Measurements from ENCODE around the gene INSYN1.

Gene INSYN1

DNA sequence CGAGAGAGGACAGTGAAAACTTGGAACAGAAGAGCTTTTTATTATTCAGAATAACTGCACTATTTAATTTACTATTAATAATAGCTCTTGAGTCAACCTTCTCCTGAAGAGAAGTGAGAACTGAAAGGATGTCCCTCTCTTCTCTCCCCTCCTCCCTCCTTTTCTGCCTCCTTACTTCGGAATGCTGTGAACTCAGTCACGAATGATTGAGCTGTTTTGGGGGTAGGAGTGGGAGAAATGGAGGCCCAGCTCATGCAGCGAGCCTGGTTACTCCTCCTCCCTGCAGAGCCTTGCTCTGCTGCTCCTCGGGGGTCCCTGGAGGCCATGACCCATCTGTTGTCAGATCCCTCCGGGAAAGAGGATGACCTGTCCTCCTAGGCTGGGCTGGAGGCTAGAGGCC lies 20.3 kb upstream of the INSYN1 start:
- DNase-seq (ENCODE audit: low read depth): no peak

DNA sequence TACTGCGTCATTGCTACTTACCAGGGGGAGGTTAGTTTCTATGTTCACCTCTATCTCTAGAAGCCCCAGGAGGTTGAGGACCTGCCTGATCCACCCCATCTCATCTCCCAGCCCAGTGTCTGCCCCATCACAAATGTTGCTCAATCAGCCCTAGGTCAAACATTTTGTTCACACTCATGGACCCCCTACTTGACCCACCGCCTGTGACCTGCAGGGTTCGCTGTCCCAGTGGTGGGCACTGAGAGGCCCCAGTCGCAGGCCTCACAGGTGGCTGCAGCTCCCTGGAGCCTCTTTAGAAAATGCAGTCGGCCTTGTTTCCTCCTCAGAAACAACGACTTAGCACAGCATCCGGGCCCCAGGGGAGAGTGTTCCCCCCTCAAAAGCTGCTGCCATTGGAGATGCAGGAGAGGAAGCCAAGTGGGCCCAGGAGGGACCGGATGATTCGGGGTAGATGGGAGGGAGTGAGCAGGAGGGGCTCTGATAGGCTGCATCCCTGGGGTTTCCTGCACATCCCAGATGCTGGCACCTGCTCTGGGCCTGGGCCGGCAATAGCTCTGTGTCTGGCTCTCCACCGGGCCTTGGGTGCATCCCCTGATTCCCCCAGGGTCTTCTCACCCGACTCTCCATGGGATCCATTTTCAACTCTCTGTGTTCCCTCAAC lies 18.4 kb upstream of the INSYN1 start:
- DNase-seq (ENCODE audit: low read depth): no peak

DNA sequence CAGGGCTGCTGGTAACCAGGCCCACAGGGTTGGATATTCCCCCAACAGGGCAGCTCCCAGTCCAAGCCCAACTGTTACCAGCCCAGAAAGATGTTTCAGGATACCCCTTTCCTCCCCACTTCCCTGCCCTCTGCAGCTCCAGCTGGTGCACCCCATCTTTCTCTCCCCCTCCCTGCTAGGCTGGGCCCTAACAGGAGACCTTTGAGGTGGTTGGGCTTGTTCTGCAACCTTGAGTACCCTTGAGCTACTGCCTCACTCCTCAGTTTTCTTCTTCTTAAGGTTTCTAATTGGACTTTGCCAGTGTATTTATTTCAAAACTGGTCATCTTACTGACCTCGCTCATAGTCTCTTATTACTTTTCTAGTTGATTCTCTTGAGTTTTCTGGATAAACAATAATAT lies 16.9 kb upstream of the INSYN1 start:
- no peak for DNase-seq (ENCODE audit: low read depth)

DNA sequence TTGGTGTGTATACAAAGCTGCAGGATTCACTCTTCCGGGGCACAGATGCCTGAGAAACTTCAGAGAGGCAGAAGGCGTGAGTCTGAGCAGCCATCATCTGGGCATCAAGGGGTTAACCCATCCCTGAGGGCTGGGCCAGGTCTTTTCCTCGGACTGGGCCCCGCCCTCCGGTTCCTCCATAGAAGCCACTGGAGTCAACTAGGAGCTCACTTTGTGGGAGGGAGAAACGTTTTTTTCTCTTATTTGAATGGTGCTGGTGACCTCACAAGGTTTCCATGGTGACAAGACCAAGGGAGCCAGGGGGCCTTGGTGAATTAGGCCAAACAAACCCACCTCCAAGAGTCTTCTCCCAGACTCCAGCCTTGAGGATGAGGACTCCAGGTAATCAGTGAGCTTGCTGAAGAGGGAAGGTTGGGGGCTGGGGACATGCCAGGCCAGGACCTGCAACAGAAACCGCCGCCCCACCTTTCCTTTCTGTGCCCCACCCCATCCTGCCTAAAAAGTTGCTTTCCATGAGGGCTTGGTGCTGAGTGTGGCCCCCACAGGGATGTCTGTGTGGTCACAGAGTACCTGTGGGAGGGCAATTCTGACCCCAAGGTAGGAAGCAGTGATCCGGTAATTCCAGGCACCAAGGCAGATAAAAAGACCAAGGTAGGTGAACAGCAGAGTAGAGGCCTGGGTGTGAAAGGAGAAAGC lies 14.8 kb upstream of the INSYN1 start:
- DNase-seq (ENCODE audit: low read depth): no peak

DNA sequence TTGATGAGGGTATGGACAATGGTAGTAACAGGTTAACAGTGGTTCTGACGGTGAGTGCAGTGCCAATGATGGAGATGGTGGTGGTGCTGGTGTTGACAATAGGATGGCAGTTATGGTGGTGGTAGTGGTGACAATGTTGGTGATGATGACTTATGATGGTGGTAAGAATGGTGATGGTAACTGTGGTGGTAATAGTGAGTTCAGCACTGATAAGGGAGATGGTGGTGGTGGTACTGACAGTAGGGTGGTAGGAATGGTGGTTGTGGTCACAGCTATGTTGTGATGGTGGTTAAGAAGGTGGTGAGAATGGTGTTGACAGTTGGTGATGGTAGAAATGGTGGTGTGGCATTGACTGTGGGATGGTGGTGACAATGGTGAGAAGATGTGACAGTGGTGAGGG lies 13.4 kb upstream of the INSYN1 start:
- DNase-seq (ENCODE audit: low read depth): no peak

DNA sequence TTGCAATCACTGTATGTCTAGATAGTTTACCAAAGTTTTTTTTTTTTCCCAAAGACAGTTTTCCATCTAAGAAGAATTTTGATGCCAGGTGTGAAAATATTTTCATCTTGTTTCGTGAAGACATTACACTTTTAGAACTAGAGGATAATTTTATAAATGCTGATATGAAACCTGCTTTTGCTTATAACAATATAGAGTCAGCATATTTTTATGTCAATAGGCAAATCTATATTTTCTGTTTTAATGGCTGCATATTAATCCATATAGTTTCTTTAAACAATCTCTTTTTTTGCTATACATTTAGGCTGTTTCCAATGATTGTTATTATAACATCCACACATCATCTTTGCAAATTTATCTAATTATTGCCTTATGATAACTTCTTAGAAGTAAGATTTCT lies 12.6 kb upstream of the INSYN1 start:
- no peak for DNase-seq (ENCODE audit: low read depth)

DNA sequence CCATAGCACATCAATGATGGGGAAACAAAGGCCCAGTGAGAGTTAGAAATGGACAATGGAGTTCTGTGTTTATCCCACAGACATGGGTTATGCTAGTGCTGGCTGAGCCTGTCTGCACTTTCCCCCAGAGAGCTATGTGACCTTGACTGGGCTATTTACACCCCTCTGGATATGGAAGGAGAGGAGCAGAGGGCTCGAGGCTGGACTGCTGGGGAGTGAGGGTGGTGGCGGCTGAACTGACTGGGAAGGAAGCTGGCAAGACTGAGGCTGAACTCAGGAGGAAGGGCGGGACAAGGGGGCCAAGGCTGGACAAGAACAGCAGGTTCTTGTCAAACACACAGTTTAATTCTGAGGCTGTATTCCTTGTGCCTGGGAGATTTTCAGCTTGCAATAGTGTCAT lies 10.8 kb upstream of the INSYN1 start:
- DNase-seq (ENCODE audit: low read depth): no peak

DNA sequence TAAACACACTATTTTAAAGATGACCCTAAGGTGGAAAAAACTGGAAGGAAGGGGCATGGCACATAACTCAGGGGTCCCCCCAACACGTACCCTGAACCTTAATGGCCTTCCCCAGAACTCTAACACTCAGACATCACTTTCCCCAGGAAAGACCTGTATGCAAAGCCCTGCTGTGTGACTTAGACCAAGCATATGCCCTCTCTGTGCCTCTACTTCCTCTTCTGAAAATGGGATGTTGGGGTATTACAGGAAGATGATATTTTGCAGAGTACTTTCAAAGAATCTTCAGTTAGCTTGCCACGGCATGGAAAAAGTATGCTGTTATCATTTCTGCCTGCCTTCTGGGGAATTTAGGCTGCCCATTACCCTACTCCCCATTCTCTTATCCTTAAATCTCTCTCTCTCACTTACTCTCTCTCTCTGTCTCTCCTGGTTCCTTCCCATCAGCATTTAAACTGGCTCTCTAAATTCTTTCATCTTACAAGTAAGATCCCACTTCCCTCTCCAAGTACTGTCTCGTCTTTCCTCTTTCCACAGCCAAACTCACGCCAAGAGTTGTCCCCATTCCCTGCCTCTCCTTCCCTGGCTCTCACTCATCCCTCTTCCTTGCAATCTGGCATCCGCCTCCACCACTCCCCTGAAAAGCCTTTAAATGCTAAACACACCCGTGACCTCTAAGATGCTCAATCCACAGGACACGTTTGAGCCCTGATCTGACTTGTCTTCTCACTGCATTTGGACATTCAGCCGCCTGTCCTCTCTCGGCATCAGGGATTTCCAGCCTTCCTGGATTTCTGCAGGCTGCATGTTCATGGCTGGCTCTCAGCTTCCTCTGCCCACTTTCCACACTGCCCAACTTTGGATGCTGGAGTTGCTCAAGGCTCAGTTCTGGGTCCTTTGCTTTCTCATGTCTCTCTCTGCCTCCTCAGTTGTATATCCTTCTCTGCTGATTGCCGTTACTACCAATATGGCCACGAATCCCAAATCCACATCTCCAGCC lies 7.5 kb upstream of the INSYN1 start:
- no peak for DNase-seq (ENCODE audit: low read depth)

DNA sequence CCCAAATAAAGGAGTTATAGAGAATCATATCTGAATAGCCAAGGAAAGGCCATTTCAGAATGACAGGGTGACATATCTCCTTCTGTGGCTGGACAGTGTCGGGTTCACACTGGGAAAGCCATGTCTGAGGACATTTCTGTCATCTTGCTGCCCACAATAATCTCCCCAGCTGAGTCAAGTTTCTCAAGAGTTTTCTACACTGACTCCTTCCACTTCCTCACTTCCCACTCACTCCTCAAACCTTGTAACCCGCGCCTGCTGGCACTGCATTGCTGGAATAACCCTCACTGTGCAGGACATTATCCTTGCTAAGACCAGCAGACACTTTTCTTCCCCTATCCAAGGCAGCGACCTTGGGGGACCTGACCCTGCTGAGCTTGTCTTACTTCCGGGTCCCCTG lies 5.3 kb upstream of the INSYN1 start:
- no peak for DNase-seq (ENCODE audit: low read depth)

DNA sequence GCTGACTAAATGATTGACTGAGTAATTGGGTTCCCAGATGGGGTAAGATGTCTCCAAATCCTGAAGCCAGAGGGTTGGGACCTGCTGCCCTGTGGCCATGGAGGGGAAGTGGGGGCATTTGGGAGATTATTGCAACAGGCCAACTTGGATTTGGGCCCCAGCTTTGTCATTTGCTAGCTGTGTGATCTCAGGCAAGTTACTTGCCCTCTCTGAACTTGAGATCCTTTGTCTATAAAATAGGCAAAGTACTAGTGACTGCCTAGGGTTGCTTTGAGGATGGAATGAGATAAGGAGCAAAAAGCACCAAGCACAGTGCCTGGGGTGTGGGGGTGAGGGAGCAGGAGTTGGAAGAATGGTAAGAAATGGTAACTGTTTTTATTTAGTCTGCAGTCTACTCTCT lies 4.4 kb upstream of the INSYN1 start:
- no peak for DNase-seq (ENCODE audit: low read depth)

DNA sequence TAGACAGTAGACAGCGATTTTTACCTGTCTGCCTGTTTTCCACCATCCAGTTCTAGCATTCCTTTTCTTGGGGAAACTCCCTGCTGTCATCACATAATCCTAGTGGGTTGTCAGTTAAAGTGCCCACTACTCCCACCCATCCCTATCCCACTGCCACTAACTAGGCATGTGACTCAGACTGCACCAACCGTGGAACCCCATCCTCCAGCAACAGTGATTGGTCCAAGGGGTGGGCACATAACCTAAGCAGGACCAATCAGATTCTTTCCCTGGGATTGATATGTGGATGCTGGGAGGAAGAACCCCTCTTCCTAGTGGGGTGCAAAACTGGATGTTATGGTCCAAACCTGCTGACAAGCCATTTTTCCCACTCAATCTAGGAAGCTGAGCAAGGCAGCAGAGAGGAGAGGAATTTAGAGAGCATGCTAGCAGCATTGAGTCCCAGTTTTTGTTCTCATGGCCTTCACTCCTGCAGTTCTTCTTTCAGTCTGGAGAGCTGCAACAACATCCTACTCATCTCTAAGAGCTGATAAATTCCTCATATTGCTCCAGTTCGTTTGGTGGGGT lies 3.9 kb upstream of the INSYN1 start:
- no peak for DNase-seq (ENCODE audit: low read depth)

DNA sequence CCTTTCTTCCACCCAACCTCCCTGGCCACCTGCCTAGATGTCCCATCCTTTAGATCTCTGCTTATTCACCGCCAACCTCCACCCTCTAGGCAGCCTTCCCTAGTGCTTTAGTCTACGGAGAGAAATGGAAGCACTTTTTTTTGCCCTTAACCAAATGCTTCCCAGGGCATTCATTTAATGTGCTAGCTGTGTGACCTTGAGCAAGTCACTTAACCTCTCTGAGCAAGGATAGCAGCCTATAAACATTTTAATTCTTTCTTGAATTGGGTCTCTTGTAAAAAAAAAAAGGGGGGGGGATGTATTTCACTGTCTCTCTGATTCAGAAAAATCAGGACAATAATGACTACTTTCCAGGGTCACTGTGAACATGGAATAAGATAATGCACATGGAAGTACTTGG lies 3.2 kb upstream of the INSYN1 start:
- no peak for DNase-seq (ENCODE audit: low read depth)

DNA sequence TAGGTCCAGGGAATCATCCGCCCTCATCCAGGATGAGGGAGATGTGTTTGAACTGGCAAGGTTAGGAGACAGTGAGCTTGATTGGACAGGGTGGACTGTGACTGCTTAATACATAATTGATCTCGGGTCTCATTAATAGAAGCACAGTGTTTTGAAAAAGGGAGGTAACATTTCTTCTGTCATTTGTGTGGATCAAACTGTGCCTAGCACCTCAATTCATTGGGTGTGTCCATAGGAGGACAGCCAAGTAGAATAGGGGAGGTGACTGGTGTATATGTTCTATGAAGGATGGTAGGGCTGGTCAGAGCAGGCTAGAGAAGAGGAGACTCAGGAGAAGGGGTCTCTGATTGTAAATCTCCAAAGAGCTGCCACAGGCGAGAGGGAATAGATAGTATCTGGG lies 2.8 kb upstream of the INSYN1 start:
- DNase-seq (ENCODE audit: low read depth): no peak

DNA sequence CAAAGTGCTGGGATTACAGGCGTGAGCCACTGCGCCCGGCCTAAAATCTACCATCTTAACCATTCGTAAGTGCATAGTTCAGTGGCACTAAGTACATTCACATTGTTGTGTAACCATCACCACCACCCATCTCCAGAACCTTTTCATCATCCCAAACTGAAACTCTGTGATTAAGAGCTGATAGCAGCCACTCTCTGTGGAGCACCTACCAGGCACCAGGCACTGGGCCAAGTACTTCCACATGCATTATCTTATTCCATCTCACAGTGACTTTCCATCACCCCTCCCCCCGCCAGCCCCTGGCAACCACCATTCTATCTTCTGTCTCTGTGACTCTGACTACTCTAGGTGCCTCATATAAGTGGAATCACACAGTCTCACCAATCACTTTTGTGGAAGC lies 2.3 kb upstream of the INSYN1 start:
- DNase-seq (ENCODE audit: low read depth): no peak

DNA sequence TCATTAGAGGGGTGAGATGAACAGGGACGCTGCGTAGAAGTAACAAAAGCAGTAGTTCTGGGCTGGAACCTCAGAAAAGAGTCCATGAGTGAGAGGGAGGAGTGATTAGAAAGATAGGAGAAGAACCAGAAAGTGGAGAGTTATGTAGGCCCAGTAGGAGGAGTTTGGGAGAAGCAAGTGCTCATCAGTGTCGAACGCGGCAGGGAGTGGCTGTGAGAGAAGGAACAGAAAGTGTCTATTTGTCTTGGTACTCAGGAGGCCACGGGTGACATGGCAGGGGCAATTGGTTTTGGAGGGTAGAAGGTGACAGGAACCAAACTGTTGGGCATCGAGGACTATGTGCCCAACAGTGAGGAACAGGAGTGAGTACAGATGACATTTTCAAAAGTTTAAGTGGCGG lies 1.3 kb upstream of the INSYN1 start:
- DNase-seq (ENCODE audit: low read depth): no peak

DNA sequence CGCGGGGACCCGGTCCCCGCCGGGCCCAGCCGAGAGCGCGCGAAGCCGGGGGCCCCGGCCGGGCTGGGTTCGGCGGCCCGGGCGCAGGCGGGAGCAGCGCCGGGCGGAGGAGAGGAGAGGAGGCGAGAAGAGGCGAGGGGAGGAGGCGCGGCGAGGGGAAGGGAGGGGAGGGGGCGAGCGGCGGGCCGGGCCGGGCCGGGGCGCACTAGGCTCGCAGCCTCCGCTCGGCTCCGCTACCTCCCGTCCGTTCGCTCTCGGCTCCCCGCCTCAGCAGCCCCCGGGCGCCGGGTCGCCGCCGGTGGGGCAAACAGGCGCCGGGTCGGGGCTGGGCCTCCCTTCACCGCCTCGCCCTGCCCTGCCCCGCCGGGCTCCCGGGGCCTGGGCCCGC lies 351 bp downstream of the INSYN1 start:
- peak; percentile 8 for DNase-seq (ENCODE audit: low read depth)

DNA sequence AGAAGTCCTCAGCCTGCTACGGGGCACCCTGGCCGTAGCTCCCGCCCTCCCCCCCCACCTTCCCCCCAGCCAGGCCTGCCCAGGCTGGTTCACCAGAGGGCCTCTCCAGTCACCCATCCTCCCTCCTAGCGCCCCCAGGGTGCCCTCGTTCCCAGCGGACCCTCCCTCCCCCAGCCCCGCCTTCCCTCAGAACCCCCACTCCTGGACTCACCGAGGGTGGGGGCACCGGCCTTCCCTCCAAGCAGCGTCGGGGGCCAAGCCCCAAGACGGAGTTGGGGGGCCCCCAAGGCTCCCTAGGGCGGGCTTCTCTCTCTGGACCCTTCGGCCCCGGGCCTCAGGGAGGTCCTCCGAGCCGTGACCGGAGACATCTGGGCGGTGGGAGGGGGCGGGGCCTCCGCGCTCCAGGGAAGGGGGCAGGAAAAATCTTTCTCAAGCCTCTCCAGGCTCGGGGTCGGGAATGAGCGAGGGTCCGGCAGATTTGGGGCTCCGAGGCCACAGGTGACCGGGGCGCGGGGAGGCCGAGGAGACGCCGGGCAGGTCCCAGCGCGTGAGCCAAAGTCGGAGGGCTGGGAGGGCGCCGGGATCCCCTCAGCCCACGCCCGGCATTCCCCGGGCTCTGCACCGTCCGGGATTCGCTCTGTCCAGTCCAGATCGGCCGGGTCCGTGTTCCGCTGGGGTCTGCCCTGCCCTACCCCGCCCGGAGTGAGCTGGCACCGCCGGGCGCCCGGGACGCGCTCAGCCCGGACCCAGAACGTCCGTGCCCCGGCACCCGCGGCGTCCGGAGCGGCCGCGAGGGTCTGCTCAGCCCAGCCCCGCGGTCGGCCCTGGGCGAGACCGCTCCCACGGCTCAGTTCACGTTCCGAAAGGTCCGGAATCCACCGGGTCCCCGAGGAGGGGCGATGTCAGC lies 999 bp downstream of the INSYN1 start:
- DNase-seq (ENCODE audit: low read depth): peak; percentile 1

DNA sequence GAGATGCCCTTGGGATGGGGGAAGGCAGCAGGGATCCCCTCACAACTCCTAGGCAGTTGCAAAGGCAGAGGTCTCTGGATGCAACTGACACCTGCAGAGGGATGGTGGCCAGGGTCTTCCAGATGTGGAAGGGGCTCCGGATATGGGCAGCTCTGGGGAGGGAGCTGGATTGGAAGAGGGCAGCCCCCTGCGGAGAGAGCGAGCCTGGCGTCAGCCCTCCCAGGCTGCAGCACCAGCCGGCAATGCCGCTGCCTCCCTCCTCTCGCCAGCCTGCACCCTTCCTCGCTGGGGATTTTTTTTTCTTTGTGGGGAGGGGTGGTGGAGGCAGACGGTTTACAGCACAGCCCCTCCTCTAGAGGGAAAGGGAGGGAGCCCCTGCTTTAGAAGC lies 1.6 kb downstream of the INSYN1 start:
- no peak for DNase-seq (ENCODE audit: low read depth)

DNA sequence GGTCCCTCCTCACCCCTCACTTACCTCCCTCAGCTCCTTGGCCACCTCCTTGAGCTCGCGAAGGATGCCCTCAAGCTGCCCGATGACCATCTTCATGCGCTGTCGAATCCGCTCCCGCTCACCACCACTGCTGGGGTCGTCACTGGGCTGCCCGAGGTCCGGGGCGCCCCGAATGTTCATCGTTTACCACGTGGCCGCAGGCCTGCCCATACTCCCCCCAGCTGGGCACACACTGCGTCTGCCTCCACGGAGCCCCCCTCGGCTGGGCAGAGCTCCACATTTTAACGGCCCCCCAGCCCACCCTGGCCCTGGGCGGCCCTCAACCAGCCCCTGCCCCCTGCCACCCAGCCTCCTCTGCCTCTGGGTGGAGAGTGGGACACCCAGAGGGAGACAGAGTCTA lies 2.2 kb downstream of the INSYN1 start:
- no peak for DNase-seq (ENCODE audit: low read depth)

DNA sequence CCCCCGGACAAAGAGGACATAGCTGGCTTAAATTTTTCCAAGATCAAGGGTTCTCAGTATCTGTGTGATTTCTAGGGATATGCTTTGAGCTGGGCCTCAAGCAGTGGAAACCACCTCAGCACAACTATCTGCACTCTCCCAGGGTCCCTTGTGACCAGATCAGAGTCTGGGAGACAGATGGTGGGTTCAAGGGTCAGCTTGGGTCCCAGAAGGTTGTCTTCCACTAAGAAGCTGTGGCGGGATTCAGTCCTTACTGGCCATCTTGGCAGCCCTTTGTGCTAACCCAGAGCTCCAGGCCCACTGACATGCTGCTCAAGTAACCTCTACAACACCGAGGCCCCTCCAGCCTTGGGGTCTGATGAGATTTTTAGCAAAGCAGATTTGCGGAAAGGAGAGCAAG lies 2.7 kb downstream of the INSYN1 start:
- DNase-seq (ENCODE audit: low read depth): no peak

DNA sequence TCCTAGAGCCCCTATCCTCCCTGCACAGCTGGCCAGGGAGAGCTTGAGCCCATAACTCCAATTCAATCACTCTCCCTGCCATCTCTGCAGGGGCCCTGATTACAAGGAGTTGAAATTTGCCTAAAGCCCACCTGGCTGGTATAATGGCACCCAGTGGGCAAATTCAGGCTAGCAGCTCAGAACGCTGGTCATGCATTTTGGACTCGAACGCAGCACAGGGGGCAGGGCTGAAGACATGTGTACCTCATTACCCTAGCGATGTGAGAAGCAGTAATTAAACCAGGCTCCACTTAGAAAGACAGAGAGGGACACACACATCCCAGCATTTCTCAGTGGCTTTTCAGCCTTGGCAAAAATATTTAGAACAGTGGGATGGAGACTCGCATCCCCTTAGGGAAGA lies 3.2 kb downstream of the INSYN1 start:
- no peak for DNase-seq (ENCODE audit: low read depth)

DNA sequence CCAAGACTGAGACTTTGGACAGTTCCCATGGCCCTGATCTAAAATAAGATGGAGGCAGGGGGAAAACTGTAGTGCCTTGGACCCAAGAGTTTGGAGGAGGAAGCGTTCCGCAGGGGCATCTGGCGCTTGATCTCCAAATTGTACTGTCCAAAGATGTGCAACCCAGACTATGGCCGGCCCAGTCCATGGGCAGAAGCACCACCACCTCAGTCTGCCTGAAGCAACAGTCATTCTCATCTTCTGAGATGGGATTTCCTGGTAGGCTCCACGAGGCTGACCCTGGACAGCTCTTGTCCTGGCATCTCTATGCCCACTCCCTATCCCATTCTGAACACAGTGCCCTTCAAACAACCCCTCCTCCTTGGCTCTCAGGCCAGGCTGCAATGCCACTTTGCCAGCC lies 3.6 kb downstream of the INSYN1 start:
- no peak for DNase-seq (ENCODE audit: low read depth)
